AG09309 (cell line): ENCODE data around the gene CYS1.
"Not testable (repeated sequence)": the region's sequence is repeated elsewhere in the genome, so short reads cannot be mapped to it uniquely, and the experiment has no call there.

Experiments used
- DNase-seq: peaks from one replicate; pipeline ENCODE4 v3.0.0-alpha.2; 2010; ENCODE audit warnings: low read depth
- H3K4me3 ChIP-seq: 2 replicates; pipeline ENCODE4 v1.5.1; 2011; ENCODE audit warnings: mild to moderate bottlenecking, low read depth, low read length, moderate library complexity; ENCODE audit not compliant: control insufficient read depth
- TF ChIP-seq, protein P1 (sequence below): IDR thresholded peaks from 2 replicates; pipeline ENCODE4 v1.5.1; 2011; ENCODE audit warnings: mild to moderate bottlenecking, low read depth, low read length, inconsistent platforms; ENCODE audit not compliant: insufficient read depth, control insufficient read depth; ENCODE audit errors: missing control alignments

CYS1 gene

DNA sequence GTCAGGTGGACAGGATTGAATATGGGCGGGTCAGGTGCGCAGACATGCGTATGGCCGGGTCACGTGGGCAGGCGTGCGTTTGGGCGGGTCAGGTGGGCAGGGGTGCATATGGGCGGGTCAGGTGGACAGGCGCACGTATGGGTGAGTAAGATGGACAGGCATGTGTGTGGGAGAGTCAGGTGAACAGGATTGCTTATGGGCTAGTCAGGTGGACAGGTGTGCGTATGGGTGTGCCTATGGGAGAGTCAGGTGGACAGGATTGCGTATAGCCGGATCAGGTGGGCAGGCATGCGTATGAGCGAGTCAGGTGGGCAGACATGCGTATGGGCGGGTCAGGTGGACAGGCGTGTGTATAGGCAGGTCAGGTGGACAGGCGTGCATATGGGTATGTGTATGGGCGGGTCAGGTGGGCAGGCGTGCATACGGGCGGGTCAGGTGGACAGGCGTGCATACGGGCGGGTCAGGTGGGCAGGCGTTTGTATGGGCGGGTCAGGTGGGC, 67.2 kb downstream of the CYS1 start:
- no peak overlapping the region for H3K4me3 ChIP-seq
- DNase-seq: no peak
- TF ChIP-seq, protein P1, sequence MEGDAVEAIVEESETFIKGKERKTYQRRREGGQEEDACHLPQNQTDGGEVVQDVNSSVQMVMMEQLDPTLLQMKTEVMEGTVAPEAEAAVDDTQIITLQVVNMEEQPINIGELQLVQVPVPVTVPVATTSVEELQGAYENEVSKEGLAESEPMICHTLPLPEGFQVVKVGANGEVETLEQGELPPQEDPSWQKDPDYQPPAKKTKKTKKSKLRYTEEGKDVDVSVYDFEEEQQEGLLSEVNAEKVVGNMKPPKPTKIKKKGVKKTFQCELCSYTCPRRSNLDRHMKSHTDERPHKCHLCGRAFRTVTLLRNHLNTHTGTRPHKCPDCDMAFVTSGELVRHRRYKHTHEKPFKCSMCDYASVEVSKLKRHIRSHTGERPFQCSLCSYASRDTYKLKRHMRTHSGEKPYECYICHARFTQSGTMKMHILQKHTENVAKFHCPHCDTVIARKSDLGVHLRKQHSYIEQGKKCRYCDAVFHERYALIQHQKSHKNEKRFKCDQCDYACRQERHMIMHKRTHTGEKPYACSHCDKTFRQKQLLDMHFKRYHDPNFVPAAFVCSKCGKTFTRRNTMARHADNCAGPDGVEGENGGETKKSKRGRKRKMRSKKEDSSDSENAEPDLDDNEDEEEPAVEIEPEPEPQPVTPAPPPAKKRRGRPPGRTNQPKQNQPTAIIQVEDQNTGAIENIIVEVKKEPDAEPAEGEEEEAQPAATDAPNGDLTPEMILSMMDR: no peak

DNA sequence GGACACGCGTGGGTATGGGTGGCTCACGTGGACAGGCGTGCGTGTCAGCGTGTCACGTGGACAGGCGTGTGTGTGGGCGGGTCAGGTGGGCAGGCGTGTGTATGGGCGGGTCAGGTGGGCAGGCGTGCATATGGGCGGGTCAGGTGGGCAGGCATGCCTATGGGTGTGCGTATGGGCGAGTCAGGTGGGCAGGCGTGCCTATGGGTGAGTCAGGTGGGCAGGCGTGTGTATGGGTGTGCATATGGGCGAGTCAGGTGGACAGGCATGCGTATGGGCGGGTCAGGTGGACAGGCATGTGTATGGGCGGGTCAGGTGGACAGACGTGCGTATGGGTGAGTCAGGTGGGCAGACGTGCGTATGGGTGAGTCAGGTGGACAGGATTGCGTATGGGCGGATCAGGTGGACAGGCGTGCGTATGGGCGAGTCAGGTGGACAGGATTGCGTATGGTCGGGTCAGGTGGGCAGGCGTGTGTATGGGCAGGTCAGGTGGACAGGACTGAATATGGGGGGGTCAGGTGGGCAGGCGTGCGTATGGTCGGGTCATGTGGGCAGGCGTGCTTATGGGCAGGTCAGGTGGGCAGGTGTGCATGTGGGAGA, 67.7 kb downstream of the CYS1 start:
- H3K4me3 ChIP-seq, DNase-seq: not testable (repeated sequence)

DNA sequence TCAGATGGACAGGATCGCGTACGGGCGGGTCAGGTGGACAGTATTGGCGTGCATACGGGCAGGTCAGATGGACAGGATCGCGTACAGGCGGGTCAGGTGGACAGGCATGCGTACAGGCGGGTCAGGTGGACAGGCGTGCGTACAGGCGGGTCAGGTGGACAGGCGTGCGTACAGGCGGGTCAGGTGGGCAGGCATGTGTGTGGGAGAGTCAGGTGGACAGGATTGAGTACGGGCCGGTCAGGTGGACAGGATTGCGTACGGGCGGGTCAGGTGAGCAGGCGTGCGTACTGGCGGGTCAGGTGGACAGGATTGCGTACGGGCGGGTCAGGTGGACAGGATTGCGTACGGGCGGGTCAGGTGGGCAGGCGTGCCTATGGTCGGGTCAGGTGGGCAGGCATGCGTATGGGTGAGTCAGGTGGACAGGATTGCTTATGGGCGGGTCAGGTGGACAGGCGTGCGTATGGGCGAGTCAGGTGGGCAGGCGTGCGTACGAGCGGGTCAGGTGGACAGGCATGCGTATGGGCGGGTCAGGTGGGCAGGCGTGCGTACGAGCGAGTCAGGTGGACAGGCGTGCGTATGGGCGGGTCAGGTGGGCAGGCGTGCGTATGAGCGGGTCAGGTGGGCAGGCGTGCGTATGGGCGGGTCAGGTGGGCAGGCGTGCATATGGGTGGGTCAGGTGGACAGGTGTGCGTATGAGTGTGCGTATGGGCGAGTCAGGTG, 68.4 kb downstream of the CYS1 start:
- not testable (repeated sequence) for DNase-seq, H3K4me3 ChIP-seq

DNA sequence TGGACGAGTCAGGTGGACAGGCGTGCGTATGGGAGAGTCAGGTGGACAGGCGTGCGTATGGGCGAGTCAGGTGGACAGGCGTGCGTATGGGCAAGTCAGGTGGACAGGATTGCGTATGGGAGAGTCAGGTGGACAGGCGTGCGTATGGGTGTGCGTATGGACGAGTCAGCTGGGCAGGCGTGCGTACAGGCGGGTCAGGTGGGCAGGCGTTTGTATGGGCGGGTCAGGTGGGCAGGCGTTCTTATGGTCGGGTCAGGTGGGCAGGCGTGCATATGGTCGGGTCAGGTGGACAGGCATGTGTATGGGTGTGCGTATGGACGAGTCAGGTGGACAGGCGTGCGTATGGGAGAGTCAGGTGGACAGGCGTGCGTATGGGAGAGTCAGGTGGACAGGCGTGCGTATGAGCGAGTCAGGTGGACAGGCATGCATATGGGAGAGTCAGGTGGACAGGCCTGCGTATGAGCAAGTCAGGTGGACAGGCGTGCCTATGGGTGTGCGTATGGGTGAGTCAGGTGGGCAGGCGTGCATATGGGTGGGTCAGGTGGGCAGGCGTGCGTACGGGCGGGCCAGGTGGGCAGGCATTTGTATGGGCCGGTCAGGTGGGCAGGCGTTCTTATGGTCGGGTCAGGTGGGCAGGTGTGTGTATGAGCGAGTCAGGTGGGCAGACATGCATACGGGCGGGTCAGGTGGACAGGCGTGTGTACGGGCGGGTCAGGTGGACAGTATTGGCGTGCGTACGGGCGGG, 69.2 kb downstream of the CYS1 start:
- H3K4me3 ChIP-seq, DNase-seq: not testable (repeated sequence)

DNA sequence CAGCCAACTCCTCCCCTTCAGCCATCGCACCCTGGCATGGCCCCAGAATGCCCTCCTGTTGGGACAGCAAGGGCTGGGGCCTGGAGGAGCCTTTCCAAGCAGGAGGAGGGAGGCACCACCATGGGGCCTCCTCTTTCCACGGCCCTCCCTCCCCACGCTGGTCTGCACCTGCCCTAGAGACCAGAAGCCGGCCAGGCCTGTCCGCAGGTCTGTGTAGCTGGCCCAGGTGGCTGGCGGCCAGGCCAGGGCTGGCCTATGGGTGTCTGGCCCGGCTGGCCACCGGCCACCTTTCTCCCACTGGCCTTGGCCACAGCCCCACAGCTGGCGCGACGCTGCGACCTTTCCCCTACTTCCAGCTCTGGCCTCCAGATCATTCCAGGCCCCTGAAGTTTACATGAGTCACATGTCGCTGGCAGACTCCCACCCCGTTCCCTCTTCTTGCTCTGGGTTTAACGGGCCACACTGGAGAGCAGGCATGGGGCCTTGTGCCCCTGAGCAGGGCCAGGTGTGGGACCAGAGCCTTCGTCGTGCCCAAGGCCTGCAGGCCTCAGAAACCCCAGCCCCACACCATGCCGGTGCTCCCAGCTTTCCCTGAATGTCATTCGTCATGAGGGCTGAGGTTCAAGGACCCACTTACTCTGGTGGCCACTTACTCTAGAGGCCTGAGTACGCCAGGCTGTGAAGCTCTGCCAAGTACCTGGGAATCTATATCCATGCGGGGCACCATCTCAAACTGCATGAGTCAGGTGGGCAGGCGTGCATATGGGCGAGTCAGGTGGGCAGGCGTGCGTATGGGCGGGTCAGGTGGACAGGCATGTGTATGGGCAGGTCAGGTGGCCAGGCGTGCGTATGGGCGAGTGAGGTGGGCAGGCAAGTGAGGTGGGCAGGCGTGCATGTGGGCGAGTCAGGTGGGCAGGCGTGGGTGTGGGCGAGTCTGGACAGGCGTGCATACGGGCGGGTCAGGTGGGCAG, 70.1 kb downstream of the CYS1 start:
- DNase-seq: no peak
- TF ChIP-seq, protein P1: no peak
- H3K4me3 ChIP-seq: no peak overlapping the region

DNA sequence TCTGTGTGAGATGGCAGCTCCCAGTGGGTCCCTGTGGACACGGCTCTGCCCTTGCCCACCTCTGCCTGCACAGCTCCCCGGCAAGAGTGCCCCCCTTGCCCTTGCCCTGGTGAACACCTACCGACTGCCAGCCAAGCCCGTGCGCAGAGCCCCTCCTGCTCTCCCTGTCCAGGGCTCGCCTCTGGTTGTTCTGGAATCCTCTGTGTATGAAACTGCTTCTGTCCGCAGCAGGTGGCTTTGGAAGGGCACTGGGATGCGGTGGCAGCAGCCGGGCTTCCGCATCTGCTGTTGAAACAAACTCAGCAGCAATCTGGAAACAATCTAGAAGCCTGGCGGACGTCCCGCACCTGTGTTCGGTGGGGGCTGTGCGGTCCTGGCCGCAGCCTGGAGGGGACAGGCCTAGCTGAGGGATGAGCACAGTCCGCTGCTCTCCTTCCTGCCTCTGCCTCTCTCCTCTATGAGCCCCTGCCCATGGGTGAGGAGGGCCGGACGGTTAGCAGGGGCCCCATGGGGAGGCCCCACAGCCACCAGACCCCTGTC, 70.9 kb downstream of the CYS1 start:
- DNase-seq: no peak
- H3K4me3 ChIP-seq: no peak overlapping the region
- TF ChIP-seq, protein P1: no peak

DNA sequence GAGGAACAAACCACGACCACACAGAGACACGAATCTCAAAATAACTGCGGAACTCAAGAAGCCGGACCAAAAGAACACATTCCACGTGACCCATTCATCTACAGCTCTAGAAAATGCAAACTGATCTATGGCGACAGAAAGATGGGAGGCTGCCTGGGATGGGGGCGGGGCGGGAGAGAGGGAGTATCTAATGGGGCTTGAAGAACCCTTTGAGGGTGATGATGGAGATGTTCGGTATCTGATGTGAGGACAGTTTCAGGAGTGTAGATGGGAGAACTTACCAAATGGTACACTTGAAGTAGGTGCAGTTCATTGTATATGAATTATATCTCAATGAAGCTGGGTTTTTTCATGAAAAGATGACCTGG, 71.4 kb downstream of the CYS1 start:
- TF ChIP-seq, protein P1: no peak
- H3K4me3 ChIP-seq: no peak overlapping the region
- DNase-seq: no peak
